GM13977 (cell line): ENCODE results near the gene NFKBIB.

Experiments used
- DNase-seq: peaks from one replicate; pipeline ENCODE4 v3.0.0; 2012; ENCODE audit warnings: low spot score
- in situ Hi-C: fragments of 300-500 bp; cut with MboI; formaldehyde crosslinking; loops from one replicate; pipeline ENCODE4 v1.12.0; 2022; ENCODE audit warnings: low sequenced_read_pairs, low pct_unique_long_range_greater_than_20kb, mixed read lengths, inconsistent platforms; ENCODE audit not compliant: unreplicated experiment
- TF ChIP-seq, protein P1 (sequence below): IDR thresholded peaks from 2 replicates; pipeline ENCODE4 v1.5.1; 2012; ENCODE audit warnings: mild to moderate bottlenecking, control low read depth; ENCODE audit not compliant: insufficient read depth; ENCODE audit errors: extremely low read depth, missing control alignments

Gene NFKBIB

GRCh38 chr19:38917516-38917915, 17.7 kb downstream of the NFKBIB start:
- in situ Hi-C loops: loop anchor here (25.0 kb wide), 1 partner anchor 180 kb away; the partner anchor contains the start of gene CAPN12
- TF ChIP-seq, protein P1, sequence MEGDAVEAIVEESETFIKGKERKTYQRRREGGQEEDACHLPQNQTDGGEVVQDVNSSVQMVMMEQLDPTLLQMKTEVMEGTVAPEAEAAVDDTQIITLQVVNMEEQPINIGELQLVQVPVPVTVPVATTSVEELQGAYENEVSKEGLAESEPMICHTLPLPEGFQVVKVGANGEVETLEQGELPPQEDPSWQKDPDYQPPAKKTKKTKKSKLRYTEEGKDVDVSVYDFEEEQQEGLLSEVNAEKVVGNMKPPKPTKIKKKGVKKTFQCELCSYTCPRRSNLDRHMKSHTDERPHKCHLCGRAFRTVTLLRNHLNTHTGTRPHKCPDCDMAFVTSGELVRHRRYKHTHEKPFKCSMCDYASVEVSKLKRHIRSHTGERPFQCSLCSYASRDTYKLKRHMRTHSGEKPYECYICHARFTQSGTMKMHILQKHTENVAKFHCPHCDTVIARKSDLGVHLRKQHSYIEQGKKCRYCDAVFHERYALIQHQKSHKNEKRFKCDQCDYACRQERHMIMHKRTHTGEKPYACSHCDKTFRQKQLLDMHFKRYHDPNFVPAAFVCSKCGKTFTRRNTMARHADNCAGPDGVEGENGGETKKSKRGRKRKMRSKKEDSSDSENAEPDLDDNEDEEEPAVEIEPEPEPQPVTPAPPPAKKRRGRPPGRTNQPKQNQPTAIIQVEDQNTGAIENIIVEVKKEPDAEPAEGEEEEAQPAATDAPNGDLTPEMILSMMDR: no peak
- no peak for DNase-seq

GRCh38 chr19:38917921-38918491, 18.2 kb downstream of the NFKBIB start:
- in situ Hi-C loops: loop anchor here (25.0 kb wide), 1 partner anchor 181 kb away; the partner anchor contains the start of gene CAPN12
- TF ChIP-seq, protein P1: no peak
- DNase-seq: no peak

GRCh38 chr19:38918526-38918925, 18.8 kb downstream of the NFKBIB start:
- in situ Hi-C loops: loop anchor here (25.0 kb wide), 1 partner anchor 181 kb away; the partner anchor contains the start of gene CAPN12
- TF ChIP-seq, protein P1: no peak
- no peak for DNase-seq

DNA sequence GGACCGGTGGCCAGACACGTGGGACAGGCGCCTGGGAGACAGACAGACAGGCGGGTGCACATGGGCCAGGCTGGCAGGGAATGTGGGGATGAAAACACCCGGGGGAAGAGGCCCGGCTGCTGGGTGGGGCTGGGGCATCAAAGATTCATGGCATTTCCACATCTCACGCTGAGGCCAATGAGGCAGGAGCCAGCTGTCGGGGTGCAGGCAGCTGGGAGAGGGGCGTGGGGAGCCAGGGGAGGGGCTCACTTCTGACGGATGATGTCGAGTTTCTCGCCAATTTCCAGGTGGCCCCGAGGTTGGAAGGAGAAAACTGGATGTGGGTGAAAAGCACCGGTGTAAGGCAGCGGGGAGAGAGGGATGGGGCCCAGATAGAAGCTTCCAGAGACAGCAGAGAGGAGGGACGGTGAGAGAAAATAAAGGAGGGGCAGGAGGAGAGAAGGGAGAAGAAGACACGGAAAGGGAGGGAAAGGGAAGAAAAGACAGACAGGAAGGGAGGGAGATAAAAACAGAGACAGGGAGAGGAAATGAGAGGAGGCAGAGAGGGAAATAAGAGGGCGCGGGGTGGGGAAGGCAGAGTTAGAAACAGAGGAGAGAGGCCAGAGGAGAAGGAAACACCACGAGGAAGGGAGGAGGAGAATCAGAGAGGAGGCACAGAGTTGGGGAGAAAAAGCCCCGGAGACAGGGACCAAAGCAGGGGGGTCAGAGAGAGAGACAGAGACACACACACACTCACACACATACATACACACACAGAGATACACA, 20.2 kb downstream of the NFKBIB start:
- TF ChIP-seq, protein P1: no peak

GRCh38 chr19:38920602-38921419, 21.0 kb downstream of the NFKBIB start:
- TF ChIP-seq, protein P1: no peak
- DNase-seq: no peak
- in situ Hi-C loops: loop anchor here (25.0 kb wide), 1 partner anchor 184 kb away; the partner anchor contains the start of gene CAPN12

More for the DNA sequence above, 20.2 kb downstream of the NFKBIB start:
- in situ Hi-C loops: loop anchor here (25.0 kb wide), 1 partner anchor 183 kb away; the partner anchor contains the start of gene CAPN12
- no peak for DNase-seq
